ENCODE data around the gene RIPOR1.
A peak's percentile ranks its signal among the peaks of the same experiment; 100 is the strongest.

RIPOR1 gene

GRCh38 chr16:67549240-67549639 lies 20.6 kb downstream of the RIPOR1 start:
- no peak overlapping the region for H3K4me3 ChIP-seq (ENCODE audit: low read length)
- DNase-seq (ENCODE audit: low read depth, low spot score), result no peak

DNA sequence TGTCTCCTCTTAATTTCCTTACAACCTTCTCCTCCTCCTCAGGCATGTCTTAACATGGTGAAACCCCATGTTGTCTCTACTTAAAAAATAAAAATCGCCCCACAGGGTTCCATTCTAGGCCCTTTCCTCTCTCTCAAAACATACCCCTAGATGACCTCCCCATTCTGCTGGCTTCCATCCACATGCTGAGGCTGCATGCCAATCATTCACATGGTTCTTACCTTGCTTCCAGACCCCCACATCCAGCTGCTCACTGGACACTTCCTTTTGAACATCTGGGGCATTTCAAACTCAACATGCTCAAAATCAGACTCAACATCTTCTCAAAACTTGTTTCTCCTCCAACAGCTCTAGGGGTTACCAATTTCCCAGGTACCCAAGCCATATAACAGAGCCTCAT lies 21.3 kb downstream of the RIPOR1 start:
- DNase-seq (ENCODE audit: low read depth, low spot score), result no peak
- no peak overlapping the region for H3K4me3 ChIP-seq (ENCODE audit: low read length)

- H3K4me3 ChIP-seq (ENCODE audit: low read length), result no peak overlapping the region
- no peak for DNase-seq (ENCODE audit: low read depth, low spot score)
These were observed 22.5 kb downstream of the RIPOR1 start for GRCh38 chr16:67551091-67551490.

DNA sequence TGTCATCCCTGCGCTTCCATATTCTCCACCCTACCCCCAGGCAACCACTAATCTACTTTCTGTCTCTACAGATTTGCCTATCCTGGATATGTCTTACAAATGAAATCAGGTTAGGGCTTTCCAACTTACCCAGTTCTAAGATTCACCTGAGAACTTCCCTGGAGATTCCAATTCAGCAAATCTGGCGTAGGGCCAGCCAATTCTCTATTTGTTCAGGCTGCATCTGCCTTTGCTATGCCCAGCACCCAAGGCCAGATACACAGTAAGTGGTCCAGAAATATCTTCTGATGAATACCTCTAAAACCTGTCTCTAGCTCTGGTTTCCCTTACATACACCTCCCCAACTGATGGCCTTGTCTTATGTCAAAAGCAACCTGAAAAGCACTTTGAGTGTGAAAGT lies 23.3 kb downstream of the RIPOR1 start:
- no peak overlapping the region for H3K4me3 ChIP-seq (ENCODE audit: low read length)
- DNase-seq (ENCODE audit: low read depth, low spot score), result no peak

- no peak for DNase-seq (ENCODE audit: low read depth, low spot score)
- no peak overlapping the region for H3K4me3 ChIP-seq (ENCODE audit: low read length)
These were observed 23.8 kb downstream of the RIPOR1 start for GRCh38 chr16:67552476-67552875.

DNA sequence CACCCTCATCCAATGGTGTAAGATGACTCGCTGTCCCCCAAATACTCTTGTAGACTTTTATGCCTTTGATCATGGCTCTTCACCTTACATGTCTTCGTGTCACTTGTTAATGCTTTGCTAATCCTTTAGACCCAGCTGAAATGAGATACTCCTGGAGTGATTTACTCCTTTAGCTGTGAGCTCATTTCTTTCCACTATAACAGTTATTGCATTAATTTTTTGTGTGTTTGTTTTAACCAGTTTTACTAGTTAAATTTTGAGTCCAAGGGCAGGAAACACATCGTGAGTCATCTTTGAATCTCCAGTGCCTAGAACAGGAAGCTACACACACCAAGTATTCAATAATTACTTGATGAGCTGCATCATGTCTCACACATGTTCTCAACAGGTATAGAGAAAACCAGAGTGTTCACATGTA lies 27.2 kb downstream of the RIPOR1 start:
- DNase-seq (ENCODE audit: low read depth, low spot score), result peak; percentile 79
- 0 out of 2 replicates have a peak overlapping the region, but pooled peaks have one; percentile 0 for H3K4me3 ChIP-seq (ENCODE audit: low read length)

GRCh38 chr16:67558859-67559258 lies 30.2 kb downstream of the RIPOR1 start:
- no peak for DNase-seq (ENCODE audit: low read depth, low spot score)
- no peak overlapping the region for H3K4me3 ChIP-seq (ENCODE audit: low read length)

DNA sequence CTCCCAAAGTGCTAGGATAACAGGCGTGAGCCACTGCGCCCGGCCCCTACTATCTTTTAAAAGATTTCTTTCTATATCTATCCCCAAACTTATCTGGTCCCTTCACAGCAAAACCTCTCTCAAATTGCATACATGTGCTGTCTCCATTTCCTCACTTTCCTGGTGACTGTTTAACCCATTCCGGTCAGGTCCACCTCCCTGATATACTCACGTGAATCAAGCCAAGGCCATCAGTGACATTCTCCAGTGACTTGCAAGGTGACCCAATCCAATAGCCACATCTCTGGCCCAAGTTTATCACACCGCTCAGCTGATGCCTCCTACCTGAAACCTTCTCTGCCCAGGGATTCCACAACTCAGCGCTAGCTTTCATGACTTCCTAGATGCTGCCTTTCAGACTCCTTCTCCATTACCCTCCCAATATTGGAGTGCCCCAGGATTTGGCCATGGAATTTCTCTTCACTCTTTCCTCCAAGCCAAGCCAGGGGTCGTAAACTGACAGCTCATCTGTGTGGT lies 32.3 kb downstream of the RIPOR1 start:
- H3K4me3 ChIP-seq (ENCODE audit: low read length), result peak overlapping the region; percentile 72
- DNase-seq (ENCODE audit: low read depth, low spot score), result no peak

- DNase-seq (ENCODE audit: low read depth, low spot score), result no peak
- peak overlapping the region; percentile 72 for H3K4me3 ChIP-seq (ENCODE audit: low read length)
These were observed 32.8 kb downstream of the RIPOR1 start for GRCh38 chr16:67561501-67561823.

- peak; percentile 96 for DNase-seq (ENCODE audit: low read depth, low spot score)
- H3K4me3 ChIP-seq (ENCODE audit: low read length), result peak overlapping the region; percentile 94
These were observed 33.3 kb downstream of the RIPOR1 start for GRCh38 chr16:67561824-67562525.

- peak; percentile 67 for DNase-seq (ENCODE audit: low read depth, low spot score)
- peak within 1 kb of the TSS; percentile 94 for H3K4me3 ChIP-seq (ENCODE audit: low read length)
These were observed 33.9 kb downstream of the RIPOR1 start, which contains the start of gene CTCF for GRCh38 chr16:67562526-67562917. TSS of gene CTCF (plus strand) at chr16:67562526. CDS start at chr16:67610833, 48,307 bp downstream.

DNA sequence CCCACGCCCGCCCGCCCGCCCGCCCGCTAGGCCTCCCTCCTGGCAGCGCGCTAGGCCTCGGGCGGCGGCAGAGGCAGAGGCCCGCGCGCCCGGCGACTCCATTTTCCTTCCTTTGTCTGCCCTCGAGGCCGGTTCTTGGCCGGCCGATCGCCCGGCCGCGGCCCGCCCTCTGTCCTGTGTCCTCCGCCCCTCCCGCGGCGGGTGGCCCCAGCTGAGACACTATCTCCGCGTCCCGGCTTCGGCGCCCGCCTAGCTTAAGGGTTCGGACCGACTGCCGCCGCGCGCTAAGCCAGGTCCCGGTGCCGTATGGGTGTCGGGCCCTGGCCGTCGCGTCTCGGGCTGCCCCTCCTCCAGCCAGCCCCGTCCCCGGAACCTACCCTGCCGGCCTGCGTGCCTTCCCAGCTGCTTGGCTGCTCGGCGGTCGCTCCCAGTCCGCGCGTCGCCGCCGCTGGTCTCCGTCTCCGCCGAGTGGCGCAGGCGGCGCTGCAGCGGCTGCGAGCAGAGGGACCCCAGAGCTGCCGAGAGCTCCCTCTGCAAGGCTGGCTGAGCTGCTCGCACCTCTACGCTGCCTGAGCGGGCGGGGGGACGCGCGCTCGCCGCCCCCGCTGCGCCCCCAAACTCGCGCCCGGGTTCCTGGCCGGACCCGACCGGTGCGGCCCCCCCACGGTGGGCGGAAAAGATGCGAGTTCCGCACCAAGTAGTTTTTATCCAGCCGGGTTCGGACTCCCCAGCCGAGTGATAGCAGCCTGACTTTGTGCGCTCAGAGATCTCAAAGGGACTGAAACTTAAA lies 34.5 kb downstream of the RIPOR1 start:
- peak overlapping the region; percentile 94 for H3K4me3 ChIP-seq (ENCODE audit: low read length)
- DNase-seq (ENCODE audit: low read depth, low spot score), result no peak

GRCh38 chr16:67563708-67564468 lies 35.3 kb downstream of the RIPOR1 start:
- no peak for DNase-seq (ENCODE audit: low read depth, low spot score)
- peak overlapping the region; percentile 94 for H3K4me3 ChIP-seq (ENCODE audit: low read length)

DNA sequence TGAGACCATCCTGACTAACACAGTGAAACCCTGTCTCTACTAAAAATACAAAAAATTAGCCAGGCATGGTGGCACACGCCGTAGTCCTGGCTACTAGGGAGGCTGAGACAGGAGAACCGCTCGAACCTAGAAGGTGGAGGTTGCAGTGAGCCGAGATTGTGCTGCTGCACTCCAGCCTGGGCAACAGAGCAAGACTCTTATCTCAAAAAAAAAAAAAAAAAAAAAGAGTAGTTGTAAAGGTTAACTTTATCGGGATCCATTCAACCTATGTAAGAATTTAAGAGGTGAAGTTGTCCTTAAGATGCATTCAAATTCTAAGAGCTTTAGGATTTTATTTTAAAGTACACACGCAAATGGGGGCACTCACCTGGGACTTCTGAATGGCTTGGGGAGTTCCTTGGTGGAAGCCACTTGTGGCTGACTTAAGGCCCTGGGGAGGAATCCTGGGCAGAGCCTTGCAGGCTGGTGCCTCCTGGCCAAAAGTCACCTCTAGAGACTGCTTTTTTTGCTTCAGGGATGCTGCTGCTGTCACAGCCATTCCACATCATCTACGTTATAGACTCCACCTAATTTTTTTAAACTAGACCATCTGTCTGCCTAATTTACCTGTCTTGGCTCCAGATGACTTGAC lies 37.0 kb downstream of the RIPOR1 start:
- no peak overlapping the region for H3K4me3 ChIP-seq (ENCODE audit: low read length)
- DNase-seq (ENCODE audit: low read depth, low spot score), result no peak

DNA sequence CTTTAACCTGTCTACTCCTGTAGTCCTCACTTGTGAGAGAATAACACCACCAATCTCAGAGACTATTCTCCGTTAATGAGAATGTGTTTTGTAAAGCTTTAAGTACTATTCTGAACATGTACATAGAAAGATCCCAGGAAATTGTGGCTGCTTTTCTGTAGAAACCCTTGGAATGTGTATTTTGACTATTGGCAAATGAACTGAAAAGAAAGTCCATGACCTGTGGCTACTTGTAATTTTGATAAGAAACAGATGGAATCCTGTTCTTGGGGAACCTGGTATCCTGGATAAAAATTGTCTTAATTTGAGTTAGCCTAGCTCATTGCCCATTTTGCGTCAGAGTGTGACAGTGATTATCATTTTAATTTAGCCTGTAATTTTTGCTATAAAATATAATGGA lies 42.8 kb downstream of the RIPOR1 start:
- no peak for DNase-seq (ENCODE audit: low read depth, low spot score)
- H3K4me3 ChIP-seq (ENCODE audit: low read length), result no peak overlapping the region

DNA sequence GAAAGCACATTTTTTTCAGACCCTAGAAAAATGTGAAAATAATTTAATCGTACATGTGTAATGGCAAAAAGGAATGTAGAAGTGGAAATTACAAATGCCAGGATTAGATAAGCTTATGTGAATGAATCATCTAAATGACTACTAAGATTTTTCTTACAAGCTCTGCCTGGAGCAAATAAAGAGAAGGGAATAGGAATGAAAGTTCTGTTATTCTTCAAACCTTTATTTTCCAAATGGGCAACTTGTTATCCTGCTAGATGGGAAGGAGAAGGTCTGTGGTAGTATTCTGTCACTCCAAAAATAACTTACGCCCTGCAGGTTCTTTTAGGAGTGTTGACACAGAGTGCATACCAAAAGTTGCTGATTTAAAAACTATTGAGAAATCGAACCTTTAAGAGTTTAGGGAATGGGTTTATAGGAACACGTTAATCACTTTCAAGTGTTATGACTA lies 43.4 kb downstream of the RIPOR1 start:
- no peak for DNase-seq (ENCODE audit: low read depth, low spot score)
- no peak overlapping the region for H3K4me3 ChIP-seq (ENCODE audit: low read length)

DNA sequence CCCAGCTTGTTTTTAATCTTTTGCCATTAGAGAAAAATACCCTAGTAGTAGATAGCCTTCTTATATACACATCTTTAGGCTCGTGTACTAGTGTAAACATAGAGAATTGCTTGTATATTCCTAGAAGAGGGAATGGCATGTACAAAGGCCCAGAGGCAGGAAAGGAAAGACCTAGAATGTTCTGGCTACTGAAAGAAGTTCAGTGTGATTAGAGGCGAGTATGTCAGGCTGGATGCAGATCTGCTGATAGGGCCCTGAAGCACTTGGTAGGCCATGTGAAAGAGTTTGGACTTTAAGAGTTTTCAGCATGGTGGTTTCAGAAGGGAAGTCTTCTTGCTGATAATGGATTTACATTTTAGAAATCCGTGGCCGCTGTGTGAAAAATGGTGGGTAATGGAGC lies 51.1 kb downstream of the RIPOR1 start:
- DNase-seq (ENCODE audit: low read depth, low spot score), result no peak
- H3K4me3 ChIP-seq (ENCODE audit: low read length), result no peak overlapping the region

DNA sequence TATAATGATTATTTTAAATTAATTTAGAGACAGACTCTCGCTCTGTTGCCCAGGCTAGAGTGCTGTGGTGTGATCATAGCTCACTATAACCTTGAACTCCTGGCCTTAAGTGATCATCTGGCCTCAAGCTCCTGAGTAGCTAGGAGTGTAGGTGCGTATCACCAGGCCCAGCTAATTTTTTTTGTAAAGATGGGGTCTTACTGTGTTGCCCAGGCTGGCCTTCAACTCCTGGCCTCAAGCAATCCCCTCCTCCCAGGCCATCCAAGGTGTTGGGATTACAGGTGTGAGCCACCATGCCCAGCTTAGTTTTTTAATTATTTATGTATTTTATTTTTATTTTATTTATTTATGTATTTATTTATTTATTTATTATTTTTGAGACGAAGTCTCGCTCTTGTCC lies 51.6 kb downstream of the RIPOR1 start:
- no peak for DNase-seq (ENCODE audit: low read depth, low spot score)
- no peak overlapping the region for H3K4me3 ChIP-seq (ENCODE audit: low read length)

GRCh38 chr16:67593288-67593687 lies 64.7 kb downstream of the RIPOR1 start:
- no peak overlapping the region for H3K4me3 ChIP-seq (ENCODE audit: low read length)
- no peak for DNase-seq (ENCODE audit: low read depth, low spot score)

Data from Jurkat, Clone E6-1 (cell line).